ENCODE results near the gene SUGP1. TPM values are rescaled to one million over a fixed set of nuclear protein-coding genes. Genes with fewer than 3 reads are reported as not detected.

The SUGP1 gene
- total and polyA plus RNA-seq, 4 donors, result 22.0 to 58.4 (median 36.6) TPM

DNA sequence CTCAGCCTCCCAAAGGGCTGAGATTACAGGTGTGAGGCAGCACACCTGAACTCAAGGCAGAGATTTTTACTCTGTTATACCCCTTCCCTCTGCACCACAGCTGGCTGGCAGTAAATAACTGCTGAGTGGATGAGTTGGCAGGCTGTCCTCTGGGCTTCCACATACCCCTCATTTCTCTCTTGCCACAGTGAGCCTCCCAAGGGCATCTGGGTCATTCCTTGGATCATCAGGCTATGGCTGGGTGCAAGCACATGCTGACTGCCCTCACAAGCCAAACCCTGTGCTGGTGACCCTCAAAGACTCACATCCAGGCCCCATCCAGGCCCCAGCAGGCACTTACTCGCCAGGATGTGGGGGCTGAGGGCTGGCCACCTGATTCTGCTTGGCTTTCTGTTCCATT is 4.2 kb downstream of the SUGP1 start:
- intact Hi-C loops (cut with DNase I), result no loop called here
- Histone ChIP-seq H3K36me3 (ENCODE audit: control insufficient read depth in 1 of 2, insufficient read depth in 2 of 2, low read length in 1 of 2) (peaks cover 5 to 6% of the 10 kb centered on the region in 2 donors), H3K27me3 (ENCODE audit: control insufficient read depth in 1 of 2, insufficient read depth in 2 of 2, low read length in 1 of 2) (no peaks in the 10 kb centered on the region), H3K4me3 (ENCODE audit: low read length in 2 of 2) (no peak overlapping the region), H3K27ac (ENCODE audit: low read depth in 1 of 2, low read length in 2 of 2) (no peak overlapping the region), H3K9me3 (ENCODE audit: control insufficient read depth, low read length) (no peaks in the 10 kb centered on the region), H3K4me1 (ENCODE audit: control insufficient read depth in 1 of 2, insufficient read depth in 2 of 2, low read length in 2 of 2) (no peaks in the 10 kb centered on the region)
- no peak for ATAC-seq (ENCODE audit: low FRiP score)
- 91 to 93% methylated on average over 1 of the region's 1 CpG for WGBS, 2 donors
- no peak for DNase-seq

GRCh38 chr19:19315444-19315843 is 4.9 kb downstream of the SUGP1 start:
- Histone ChIP-seq H3K36me3 (ENCODE audit: control insufficient read depth in 1 of 2, insufficient read depth in 2 of 2, low read length in 1 of 2) (peaks cover 5 to 6% of the 10 kb centered on the region in 2 donors), H3K27ac (ENCODE audit: low read depth in 1 of 2, low read length in 2 of 2) (no peak overlapping the region), H3K4me3 (ENCODE audit: low read length in 2 of 2) (no peak overlapping the region), H3K4me1 (ENCODE audit: control insufficient read depth in 1 of 2, insufficient read depth in 2 of 2, low read length in 2 of 2) (no peaks in the 10 kb centered on the region), H3K9me3 (ENCODE audit: control insufficient read depth, low read length) (no peaks in the 10 kb centered on the region), H3K27me3 (ENCODE audit: control insufficient read depth in 1 of 2, insufficient read depth in 2 of 2, low read length in 1 of 2) (no peaks in the 10 kb centered on the region)
- WGBS, 2 donors, result 90 to 93% methylated on average over 2 of the region's 2 CpGs
- intact Hi-C loops (cut with DNase I), result no loop called here
- ATAC-seq (ENCODE audit: low FRiP score), result no peak
- DNase-seq, result no peak

DNA sequence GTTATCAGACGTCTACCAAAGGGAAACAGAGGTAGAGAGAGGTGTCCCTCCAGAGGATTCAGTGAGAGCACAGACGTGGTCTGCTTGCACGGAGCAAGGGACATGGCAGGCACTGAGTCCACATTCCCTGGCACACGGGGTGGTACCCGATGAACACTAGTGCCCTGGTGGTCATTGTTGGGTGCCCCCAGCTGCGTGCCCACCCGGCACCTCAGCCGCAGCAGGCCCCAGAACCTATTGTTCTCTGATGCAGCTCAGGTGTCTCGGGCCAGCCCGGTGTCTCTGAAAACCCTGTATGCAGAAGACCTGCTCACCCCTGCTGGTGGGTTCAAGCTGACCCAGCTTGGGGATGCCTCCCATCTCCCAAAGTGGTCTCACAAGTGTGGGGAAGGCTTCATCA is 11.9 kb downstream of the SUGP1 start:
- WGBS, 2 donors, result 93 to 94% methylated on average over 10 of the region's 10 CpGs
- DNase-seq (no peak), ATAC-seq (ENCODE audit: low FRiP score) (no peak)
- H3K4me3 ChIP-seq (ENCODE audit: low read length in 2 of 2), result no peak overlapping the region
- intact Hi-C loops (cut with DNase I), result no loop called here
- peaks cover 0 to 6% of the 10 kb centered on the region in 2 donors for H3K36me3 ChIP-seq (ENCODE audit: control insufficient read depth in 1 of 2, insufficient read depth in 2 of 2, low read length in 1 of 2)
- H3K4me1 ChIP-seq (ENCODE audit: control insufficient read depth in 1 of 2, insufficient read depth in 2 of 2, low read length in 2 of 2), result no peaks in the 10 kb centered on the region
- H3K9me3 ChIP-seq (ENCODE audit: control insufficient read depth, low read length), result no peaks in the 10 kb centered on the region
- no peak overlapping the region for H3K27ac ChIP-seq (ENCODE audit: low read depth in 1 of 2, low read length in 2 of 2)
- no peaks in the 10 kb centered on the region for H3K27me3 ChIP-seq (ENCODE audit: control insufficient read depth in 1 of 2, insufficient read depth in 2 of 2, low read length in 1 of 2)

GRCh38 chr19:19306191-19306590 is 14.1 kb downstream of the SUGP1 start:
- DNase-seq, result no peak

GRCh38 chr19:19305696-19306095 is 14.6 kb downstream of the SUGP1 start:
- no peak overlapping the region for H3K27ac ChIP-seq (ENCODE audit: low read depth in 1 of 2, low read length in 2 of 2)
- H3K4me3 ChIP-seq (ENCODE audit: low read length in 2 of 2), result no peak overlapping the region
- no peaks in the 10 kb centered on the region for H3K4me1 ChIP-seq (ENCODE audit: control insufficient read depth in 1 of 2, insufficient read depth in 2 of 2, low read length in 2 of 2)
- no peaks in the 10 kb centered on the region for H3K27me3 ChIP-seq (ENCODE audit: control insufficient read depth in 1 of 2, insufficient read depth in 2 of 2, low read length in 1 of 2)
- no peaks in the 10 kb centered on the region for H3K9me3 ChIP-seq (ENCODE audit: control insufficient read depth, low read length)
- intact Hi-C loops (cut with DNase I), result no loop called here
- peaks cover 0 to 12% of the 10 kb centered on the region in 2 donors for H3K36me3 ChIP-seq (ENCODE audit: control insufficient read depth in 1 of 2, insufficient read depth in 2 of 2, low read length in 1 of 2)
- ATAC-seq (ENCODE audit: low FRiP score) (no peak), DNase-seq (no peak)
- 89 to 93% methylated on average over 16 of the region's 16 CpGs for WGBS, 2 donors

More at GRCh38 chr19:19306191-19306590, 14.1 kb downstream of the SUGP1 start:
- Histone ChIP-seq H3K9me3 (ENCODE audit: control insufficient read depth, low read length) (no peaks in the 10 kb centered on the region), H3K27me3 (ENCODE audit: control insufficient read depth in 1 of 2, insufficient read depth in 2 of 2, low read length in 1 of 2) (no peaks in the 10 kb centered on the region), H3K4me1 (ENCODE audit: control insufficient read depth in 1 of 2, insufficient read depth in 2 of 2, low read length in 2 of 2) (no peaks in the 10 kb centered on the region), H3K27ac (ENCODE audit: low read depth in 1 of 2, low read length in 2 of 2) (no peak overlapping the region), H3K36me3 (ENCODE audit: control insufficient read depth in 1 of 2, insufficient read depth in 2 of 2, low read length in 1 of 2) (peaks cover 0 to 12% of the 10 kb centered on the region in 2 donors), H3K4me3 (ENCODE audit: low read length in 2 of 2) (no peak overlapping the region)
- intact Hi-C loops (cut with DNase I), result no loop called here
- 89 to 95% methylated on average over 9 of the region's 9 CpGs for WGBS, 2 donors
- ATAC-seq (ENCODE audit: low FRiP score), result no peak

- Histone ChIP-seq H3K9me3 (ENCODE audit: control insufficient read depth, low read length) (no peaks in the 10 kb centered on the region), H3K27me3 (ENCODE audit: control insufficient read depth in 1 of 2, insufficient read depth in 2 of 2, low read length in 1 of 2) (no peaks in the 10 kb centered on the region), H3K27ac (ENCODE audit: low read depth in 1 of 2, low read length in 2 of 2) (no peak overlapping the region), H3K4me1 (ENCODE audit: control insufficient read depth in 1 of 2, insufficient read depth in 2 of 2, low read length in 2 of 2) (no peaks in the 10 kb centered on the region), H3K4me3 (ENCODE audit: low read length in 2 of 2) (no peak overlapping the region), H3K36me3 (ENCODE audit: control insufficient read depth in 1 of 2, insufficient read depth in 2 of 2, low read length in 1 of 2) (peaks cover 0 to 12% of the 10 kb centered on the region in 2 donors)
- no peak for DNase-seq
- intact Hi-C loops (cut with DNase I), result no loop called here
- ATAC-seq (ENCODE audit: low FRiP score), result no peak
- 92 to 93% methylated on average over 10 of the region's 10 CpGs for WGBS, 2 donors
Measured at GRCh38 chr19:19305066-19305465, 15.2 kb downstream of the SUGP1 start.

GRCh38 chr19:19304186-19304965 is 15.9 kb downstream of the SUGP1 start:
- Histone ChIP-seq H3K36me3 (ENCODE audit: control insufficient read depth in 1 of 2, insufficient read depth in 2 of 2, low read length in 1 of 2) (peaks cover 0 to 12% of the 10 kb centered on the region in 2 donors), H3K4me3 (ENCODE audit: low read length in 2 of 2) (no peak overlapping the region), H3K9me3 (ENCODE audit: control insufficient read depth, low read length) (no peaks in the 10 kb centered on the region), H3K4me1 (ENCODE audit: control insufficient read depth in 1 of 2, insufficient read depth in 2 of 2, low read length in 2 of 2) (no peaks in the 10 kb centered on the region), H3K27ac (ENCODE audit: low read depth in 1 of 2, low read length in 2 of 2) (no peak overlapping the region), H3K27me3 (ENCODE audit: control insufficient read depth in 1 of 2, insufficient read depth in 2 of 2, low read length in 1 of 2) (no peaks in the 10 kb centered on the region)
- DNase-seq (no peak), ATAC-seq (ENCODE audit: low FRiP score) (no peak)
- 82 to 83% methylated on average over 14 of the region's 14 CpGs for WGBS, 2 donors
- intact Hi-C loops (cut with DNase I), result no loop called here

DNA sequence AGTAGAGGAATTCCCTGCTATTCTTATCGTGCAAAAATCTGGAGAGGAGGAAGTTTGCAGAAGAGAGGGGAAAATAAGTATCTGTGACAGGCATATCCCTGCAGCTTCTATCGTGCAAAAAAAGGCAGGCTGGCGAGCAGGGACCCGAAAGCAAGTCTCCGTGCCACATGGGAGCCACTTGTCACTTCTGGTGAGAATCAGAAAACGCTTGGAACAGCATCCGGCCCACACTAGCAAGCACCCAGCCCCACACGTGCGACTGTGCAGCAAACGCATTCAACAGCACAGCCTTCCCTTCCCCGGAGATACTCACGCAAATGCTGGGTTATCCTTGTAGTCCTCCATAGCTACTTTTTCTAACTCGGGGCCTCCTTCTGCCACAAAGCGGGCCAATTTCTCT is 16.9 kb downstream of the SUGP1 start:
- Histone ChIP-seq H3K4me3 (ENCODE audit: low read length in 2 of 2) (no peak overlapping the region), H3K4me1 (ENCODE audit: control insufficient read depth in 1 of 2, insufficient read depth in 2 of 2, low read length in 2 of 2) (no peaks in the 10 kb centered on the region), H3K27me3 (ENCODE audit: control insufficient read depth in 1 of 2, insufficient read depth in 2 of 2, low read length in 1 of 2) (no peaks in the 10 kb centered on the region), H3K9me3 (ENCODE audit: control insufficient read depth, low read length) (no peaks in the 10 kb centered on the region), H3K36me3 (ENCODE audit: control insufficient read depth in 1 of 2, insufficient read depth in 2 of 2, low read length in 1 of 2) (peaks cover 0 to 10% of the 10 kb centered on the region in 2 donors), H3K27ac (ENCODE audit: low read depth in 1 of 2, low read length in 2 of 2) (no peak overlapping the region)
- ATAC-seq (ENCODE audit: low FRiP score) (no peak), DNase-seq (no peak)
- 88 to 91% methylated on average over 14 of the region's 14 CpGs for WGBS, 2 donors
- intact Hi-C loops (cut with DNase I), result no loop called here

- intact Hi-C loops (cut with DNase I), result no loop called here
- Histone ChIP-seq H3K27ac (ENCODE audit: low read depth in 1 of 2, low read length in 2 of 2) (no peak overlapping the region), H3K27me3 (ENCODE audit: control insufficient read depth in 1 of 2, insufficient read depth in 2 of 2, low read length in 1 of 2) (no peaks in the 10 kb centered on the region), H3K9me3 (ENCODE audit: control insufficient read depth, low read length) (no peaks in the 10 kb centered on the region), H3K4me1 (ENCODE audit: control insufficient read depth in 1 of 2, insufficient read depth in 2 of 2, low read length in 2 of 2) (no peaks in the 10 kb centered on the region), H3K4me3 (ENCODE audit: low read length in 2 of 2) (no peak overlapping the region), H3K36me3 (ENCODE audit: control insufficient read depth in 1 of 2, insufficient read depth in 2 of 2, low read length in 1 of 2) (peaks cover 0 to 10% of the 10 kb centered on the region in 2 donors)
- 96 to 97% methylated on average over 12 of the region's 12 CpGs for WGBS, 2 donors
- ATAC-seq (ENCODE audit: low FRiP score) (no peak), DNase-seq (no peak)
Measured at GRCh38 chr19:19300613-19301012, 19.7 kb downstream of the SUGP1 start.

Data from aorta (tissue), 5 donors.